Neural progenitor cell (in vitro differentiated cells): ENCODE data around the gene SUPT7L. TPM values are rescaled to one million over a fixed set of nuclear protein-coding genes. Genes with fewer than 3 reads are reported as not detected.
"Not testable (repeated sequence)": the region's sequence is repeated elsewhere in the genome, so short reads cannot be mapped to it uniquely, and the experiment has no call there.

Experiments
- DNase-seq: peaks from one replicate; pipeline ENCODE4 v3.0.0-alpha.2; 2016; ENCODE audit warnings: low spot score
- H2AFZ ChIP-seq: fragments of 200-600 bp; sonication (generic); replicated peaks from 2 replicates; pipeline ENCODE4 v1.6.1; 2016; ENCODE audit warnings: antibody characterized with exemption
- H3F3A ChIP-seq: fragments of 200-600 bp; sonication (generic); 2 replicates; pipeline ENCODE4 v1.6.1; 2016; ENCODE audit warnings: antibody characterized with exemption, low read depth
- H3K27ac ChIP-seq: fragments of 200-600 bp; sonication (generic); 2 replicates; pipeline ENCODE4 v1.5.1; 2016; ENCODE audit warnings: mild to moderate bottlenecking
- H3K27me3 ChIP-seq: fragments of 200-600 bp; sonication (generic); 2 replicates; pipeline ENCODE4 v1.6.1; 2016; ENCODE audit warnings: mild to moderate bottlenecking, moderate library complexity
- H3K36me3 ChIP-seq: fragments of 200-600 bp; sonication (generic); 2 replicates; pipeline ENCODE4 v1.5.1; 2016
- H3K4me1 ChIP-seq: fragments of 200-600 bp; sonication (generic); 2 replicates; pipeline ENCODE4 v1.6.1; 2016; ENCODE audit warnings: mixed run types
- H3K4me2 ChIP-seq: fragments of 200-600 bp; sonication (generic); 2 replicates; pipeline ENCODE4 v1.6.1; 2016
- H3K4me3 ChIP-seq: fragments of 200-600 bp; sonication (generic); 2 replicates; pipeline ENCODE4 v1.5.1; 2016
- H3K79me2 ChIP-seq: fragments of 200-600 bp; sonication (generic); 2 replicates; pipeline ENCODE4 v1.6.1; 2016; ENCODE audit warnings: low read depth
- H3K9ac ChIP-seq: fragments of 200-600 bp; sonication (generic); 2 replicates; pipeline ENCODE4 v1.6.1; 2016
- H3K9me3 ChIP-seq: fragments of 200-600 bp; sonication (generic); 2 replicates; pipeline ENCODE4 v1.5.1; 2016; ENCODE audit warnings: low read depth
- H4K20me1 ChIP-seq: fragments of 200-600 bp; sonication (generic); 2 replicates; pipeline ENCODE4 v1.6.1; 2016; ENCODE audit warnings: low read depth
- H3K27ac Mint-ChIP-seq: 3 replicates; pipeline ENCODE4 v1.8.0; 2021; ENCODE audit warnings: mixed read lengths
- H3K27me3 Mint-ChIP-seq: 2 replicates; pipeline ENCODE4 v1.8.0; 2022; ENCODE audit warnings: low read depth, mild to moderate bottlenecking, inconsistent platforms, moderate library complexity, mixed read lengths; ENCODE audit not compliant: insufficient read depth
- H3K36me3 Mint-ChIP-seq: 3 replicates; pipeline ENCODE4 v1.8.0; 2021; ENCODE audit warnings: mixed read lengths
- H3K4me1 Mint-ChIP-seq: 3 replicates; pipeline ENCODE4 v1.8.0; 2021; ENCODE audit warnings: mixed read lengths
- H3K4me3 Mint-ChIP-seq: 3 replicates; pipeline ENCODE4 v1.8.0; 2021; ENCODE audit warnings: mild to moderate bottlenecking, moderate library complexity, mixed read lengths
- H3K9me3 Mint-ChIP-seq: 3 replicates; pipeline ENCODE4 v1.8.0; 2020; ENCODE audit warnings: mixed read lengths
- CTCF ChIP-seq: fragments of 200-600 bp; sonication (generic); IDR thresholded peaks from 2 replicates; pipeline ENCODE4 v1.5.1; 2017; ENCODE audit warnings: antibody characterized with exemption, mild to moderate bottlenecking
- EZH2 ChIP-seq: fragments of 200-600 bp; sonication (generic); IDR thresholded peaks from 2 replicates; pipeline ENCODE4 v1.6.1; 2017; ENCODE audit warnings: antibody characterized with exemption, mild to moderate bottlenecking, moderate library complexity
- EZH2phosphoT487 ChIP-seq: fragments of 200-600 bp; sonication (generic); IDR thresholded peaks from 2 replicates; pipeline ENCODE4 v1.6.1; 2017; ENCODE audit warnings: antibody characterized with exemption
- total RNA-seq: library from RNA; depleted of rRNA; stranded (reverse); fragments of >200 nt; gene quantifications from 2 replicates; pipeline ENCODE4 v1.2.3, GENCODE V29; 2015; ENCODE audit warnings: low replicate concordance

SUPT7L gene
- total RNA-seq, 1 donor from 2014 or later = 43.5 TPM

DNA sequence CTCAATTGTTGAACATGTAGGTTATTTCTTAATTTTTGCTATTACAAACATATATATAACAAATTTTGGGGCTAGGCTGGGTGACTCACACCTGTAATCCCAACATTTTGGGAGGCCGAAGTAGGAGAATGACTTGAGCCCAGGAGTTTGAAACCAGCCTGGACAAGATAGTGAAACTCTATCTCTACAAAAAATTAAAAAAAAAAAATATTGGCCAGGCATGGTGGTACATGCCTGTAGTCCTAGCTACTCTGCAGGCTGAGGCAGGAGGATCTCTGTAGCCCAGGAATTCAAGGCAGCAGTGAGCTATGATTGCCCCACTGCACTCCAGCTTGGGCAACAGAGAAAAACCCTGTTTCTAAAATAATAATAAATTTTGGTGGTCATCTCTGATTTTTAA, 23.8 kb upstream of the SUPT7L start:
- Histone ChIP-seq H3K36me3 (no peaks in the 10 kb centered on the region), H2AFZ (no peak overlapping the region), H3K4me2 (no peak overlapping the region), H3K9ac (no peak overlapping the region), H3F3A (no peaks in the 10 kb centered on the region), H3K9me3 (no peaks in the 10 kb centered on the region), H3K27me3 (no peaks in the 10 kb centered on the region), H3K79me2 (no peaks in the 10 kb centered on the region), H3K4me3 (no peak overlapping the region), H3K27ac (no peak overlapping the region), H3K4me1 (no peaks in the 10 kb centered on the region), H4K20me1 (no peaks in the 10 kb centered on the region)
- Mint-ChIP-seq H3K9me3 (no peaks in the 10 kb centered on the region), H3K4me3 (no peak overlapping the region), H3K27ac (no peak overlapping the region), H3K4me1 (no peaks in the 10 kb centered on the region), H3K36me3 (peaks cover 7% of the 10 kb centered on the region), H3K27me3 (no peaks in the 10 kb centered on the region)
- TF ChIP-seq EZH2 (no peak), EZH2phosphoT487 (no peak), CTCF (no peak)
- DNase-seq = no peak

DNA sequence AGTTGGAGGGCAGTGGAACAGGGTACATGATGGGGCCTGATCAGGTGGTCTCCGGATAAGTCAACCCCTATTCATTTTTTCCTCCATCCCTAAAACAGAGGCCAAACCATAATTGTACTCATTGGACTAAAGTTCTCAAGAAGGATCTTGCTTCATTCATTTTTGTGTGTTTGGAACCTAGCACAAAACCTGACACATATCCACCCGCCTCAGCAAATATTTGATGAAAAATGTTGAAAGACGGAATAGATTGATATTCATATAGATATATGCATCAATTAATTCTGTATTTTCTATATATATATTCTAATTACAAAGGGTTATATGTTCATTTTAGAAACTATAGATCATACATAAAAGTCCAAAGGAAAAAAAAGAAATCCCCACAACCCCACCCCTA, 22.2 kb upstream of the SUPT7L start:
- Mint-ChIP-seq H3K4me3 (no peak overlapping the region), H3K36me3 (peaks cover 7% of the 10 kb centered on the region), H3K9me3 (no peaks in the 10 kb centered on the region), H3K4me1 (no peaks in the 10 kb centered on the region), H3K27ac (no peak overlapping the region), H3K27me3 (no peaks in the 10 kb centered on the region)
- Histone ChIP-seq H4K20me1 (no peaks in the 10 kb centered on the region), H3K27me3 (no peaks in the 10 kb centered on the region), H3F3A (no peaks in the 10 kb centered on the region), H3K4me2 (no peak overlapping the region), H3K4me1 (no peaks in the 10 kb centered on the region), H3K9ac (no peak overlapping the region), H3K27ac (no peak overlapping the region), H3K4me3 (no peak overlapping the region), H3K79me2 (no peaks in the 10 kb centered on the region), H3K9me3 (no peaks in the 10 kb centered on the region), H3K36me3 (no peaks in the 10 kb centered on the region), H2AFZ (no peak overlapping the region)
- no peak for TF ChIP-seq CTCF
- TF ChIP-seq EZH2 = no peak
- no peak for TF ChIP-seq EZH2phosphoT487
- DNase-seq = no peak

- not testable (repeated sequence) for H3K4me3 Mint-ChIP-seq, H3K9me3 ChIP-seq, H3K4me2 ChIP-seq, H3K36me3 ChIP-seq, DNase-seq, H3K79me2 ChIP-seq, H3K9ac ChIP-seq, H3K4me3 ChIP-seq, H4K20me1 ChIP-seq, H3K27me3 Mint-ChIP-seq, H3K27ac ChIP-seq, H3F3A ChIP-seq, H3K36me3 Mint-ChIP-seq, H3K9me3 Mint-ChIP-seq, H3K4me1 ChIP-seq, H3K27me3 ChIP-seq, H3K27ac Mint-ChIP-seq, H2AFZ ChIP-seq, H3K4me1 Mint-ChIP-seq
Observed at GRCh38 chr2:27685006-27685405, 21.6 kb upstream of the SUPT7L start.

DNA sequence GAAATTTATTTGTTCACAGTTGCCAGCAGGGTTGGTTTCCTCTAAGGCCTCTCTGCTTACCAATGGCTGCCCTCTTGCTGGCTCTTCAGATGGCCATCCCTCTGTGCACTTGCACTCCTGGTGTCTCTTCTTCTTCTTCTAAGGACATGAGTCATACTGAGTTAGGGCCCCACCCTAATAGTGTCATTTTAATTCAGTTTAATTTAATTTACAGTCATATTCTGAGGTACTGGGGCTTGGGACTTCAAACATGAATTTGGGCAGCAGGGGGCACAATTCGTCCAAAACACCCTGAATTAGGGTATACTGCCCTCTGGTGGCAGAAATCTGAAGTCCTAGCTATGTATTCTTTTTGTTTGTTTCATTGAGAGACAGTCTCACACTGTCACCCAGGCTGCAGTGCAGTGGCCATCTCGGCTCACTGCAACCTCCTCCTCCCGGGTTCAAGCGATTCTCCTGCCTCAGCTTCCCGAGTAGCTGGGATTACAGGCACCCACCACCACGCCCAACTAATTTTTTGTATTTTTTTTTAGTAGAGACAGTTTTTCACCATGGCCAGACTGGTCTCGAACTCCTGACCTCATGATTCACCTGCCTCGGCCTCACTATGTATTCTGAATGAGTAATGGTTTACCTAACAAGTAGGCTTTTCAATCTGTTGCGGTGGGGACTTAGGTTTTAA, 20.1 kb upstream of the SUPT7L start:
- no peaks in the 10 kb centered on the region for H3F3A ChIP-seq
- H3K4me2 ChIP-seq = no peak overlapping the region
- peak; percentile 95 for DNase-seq
- H3K9me3 ChIP-seq = no peaks in the 10 kb centered on the region
- H3K4me3 ChIP-seq = no peak overlapping the region
- Mint-ChIP-seq H3K4me3 (no peak overlapping the region), H3K9me3 (no peaks in the 10 kb centered on the region), H3K27me3 (no peaks in the 10 kb centered on the region), H3K36me3 (peaks cover 10% of the 10 kb centered on the region), H3K4me1 (no peaks in the 10 kb centered on the region), H3K27ac (no peak overlapping the region)
- no peaks in the 10 kb centered on the region for H4K20me1 ChIP-seq
- TF ChIP-seq CTCF (peak; percentile 100), EZH2 (no peak), EZH2phosphoT487 (no peak)
- H3K27ac ChIP-seq = no peak overlapping the region
- H3K79me2 ChIP-seq = no peaks in the 10 kb centered on the region
- H3K4me1 ChIP-seq = no peaks in the 10 kb centered on the region
- H2AFZ ChIP-seq = no peak overlapping the region
- no peak overlapping the region for H3K9ac ChIP-seq
- no peaks in the 10 kb centered on the region for H3K27me3 ChIP-seq
- no peaks in the 10 kb centered on the region for H3K36me3 ChIP-seq

GRCh38 chr2:27682334-27682771, 18.9 kb upstream of the SUPT7L start:
- H3K27ac Mint-ChIP-seq, H3K4me1 Mint-ChIP-seq, H3K27me3 ChIP-seq, H3K79me2 ChIP-seq, H3K9me3 ChIP-seq, H3K27ac ChIP-seq, H3K9me3 Mint-ChIP-seq, H3K4me3 ChIP-seq, H3F3A ChIP-seq, DNase-seq, H3K4me1 ChIP-seq, H3K4me3 Mint-ChIP-seq, H3K36me3 ChIP-seq, H3K4me2 ChIP-seq, H2AFZ ChIP-seq, H3K27me3 Mint-ChIP-seq, H4K20me1 ChIP-seq, H3K9ac ChIP-seq: not testable (repeated sequence)
- H3K36me3 Mint-ChIP-seq = peaks cover 12% of the 10 kb centered on the region
